GM21737 (cell line): Measurements from ENCODE around the gene IL1B.

Experiments used
- ATAC-seq: cut with Tn5 transposase; IDR thresholded peaks from one replicate; pipeline ENCODE4 v1.9.1; 2021; ENCODE audit warnings: mild to moderate bottlenecking, moderate library complexity; ENCODE audit not compliant: unreplicated experiment

Gene IL1B

DNA sequence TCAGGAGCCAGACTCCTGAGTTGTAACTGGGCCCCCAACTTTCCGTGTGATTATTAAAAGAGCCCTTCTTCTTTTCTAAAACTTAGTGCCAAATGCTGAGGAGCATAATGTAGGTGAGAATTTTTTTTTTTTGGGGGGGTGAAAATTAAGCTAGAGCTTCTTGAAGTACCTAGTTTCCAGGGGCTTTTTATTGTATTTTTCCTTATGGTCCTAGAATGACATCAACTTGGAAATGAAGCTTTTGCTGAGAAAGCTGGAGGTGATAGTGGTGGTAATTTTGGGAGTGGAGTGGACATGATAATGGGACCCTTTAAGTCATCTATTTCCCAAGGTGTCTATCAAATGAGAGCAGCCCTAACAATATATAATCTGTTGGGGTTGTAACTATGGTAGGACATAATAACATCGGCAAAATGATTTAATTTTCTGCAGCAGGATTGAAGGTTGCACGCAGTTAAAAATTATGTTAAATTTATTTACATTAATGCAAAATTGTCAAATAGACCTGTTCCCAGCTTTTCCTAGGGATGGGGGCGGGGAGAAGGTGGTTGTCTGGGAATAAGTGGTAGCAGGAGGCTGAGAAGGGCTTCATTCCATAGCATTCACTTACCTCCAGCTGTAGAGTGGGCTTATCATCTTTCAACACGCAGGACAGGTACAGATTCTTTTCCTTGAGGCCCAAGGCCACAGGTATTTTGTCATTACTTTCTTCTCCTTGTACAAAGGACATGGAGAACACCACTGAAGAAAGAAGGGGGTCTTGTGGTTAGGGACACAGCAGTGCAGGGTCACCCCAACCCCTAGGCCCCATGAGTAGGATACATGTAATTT lies 5.7 kb downstream of the IL1B start:
- ATAC-seq: no peak

DNA sequence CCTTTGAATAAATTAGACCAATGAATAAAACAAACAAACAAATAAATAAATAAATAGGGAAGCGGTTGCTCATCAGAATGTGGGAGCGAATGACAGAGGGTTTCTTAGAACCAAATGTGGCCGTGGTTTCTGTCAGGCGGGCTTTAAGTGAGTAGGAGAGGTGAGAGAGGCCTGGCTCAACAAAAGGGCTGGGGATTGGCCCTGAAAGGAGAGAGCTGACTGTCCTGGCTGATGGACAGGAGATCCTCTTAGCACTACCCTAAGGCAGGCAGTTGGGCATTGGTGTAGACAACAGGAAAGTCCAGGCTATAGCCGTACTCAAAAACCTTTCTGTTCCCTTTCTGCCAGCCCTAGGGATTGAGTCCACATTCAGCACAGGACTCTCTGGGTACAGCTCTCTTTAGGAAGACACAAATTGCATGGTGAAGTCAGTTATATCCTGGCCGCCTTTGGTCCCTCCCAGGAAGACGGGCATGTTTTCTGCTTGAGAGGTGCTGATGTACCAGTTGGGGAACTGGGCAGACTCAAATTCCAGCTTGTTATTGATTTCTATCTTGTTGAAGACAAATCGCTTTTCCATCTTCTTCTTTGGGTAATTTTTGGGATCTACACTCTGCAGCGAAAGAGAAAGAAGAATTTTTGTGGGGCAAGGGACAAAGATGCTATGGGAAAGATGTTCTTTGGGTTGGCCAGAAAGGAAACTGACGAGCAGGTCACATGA lies 6.5 kb downstream of the IL1B start:
- ATAC-seq: no peak

GRCh38 chr2:112829101-112829960 lies 7.2 kb downstream of the IL1B start:
- ATAC-seq: no peak

- no peak for ATAC-seq
Measured at GRCh38 chr2:112828251-112828691, 8.3 kb downstream of the IL1B start.

DNA sequence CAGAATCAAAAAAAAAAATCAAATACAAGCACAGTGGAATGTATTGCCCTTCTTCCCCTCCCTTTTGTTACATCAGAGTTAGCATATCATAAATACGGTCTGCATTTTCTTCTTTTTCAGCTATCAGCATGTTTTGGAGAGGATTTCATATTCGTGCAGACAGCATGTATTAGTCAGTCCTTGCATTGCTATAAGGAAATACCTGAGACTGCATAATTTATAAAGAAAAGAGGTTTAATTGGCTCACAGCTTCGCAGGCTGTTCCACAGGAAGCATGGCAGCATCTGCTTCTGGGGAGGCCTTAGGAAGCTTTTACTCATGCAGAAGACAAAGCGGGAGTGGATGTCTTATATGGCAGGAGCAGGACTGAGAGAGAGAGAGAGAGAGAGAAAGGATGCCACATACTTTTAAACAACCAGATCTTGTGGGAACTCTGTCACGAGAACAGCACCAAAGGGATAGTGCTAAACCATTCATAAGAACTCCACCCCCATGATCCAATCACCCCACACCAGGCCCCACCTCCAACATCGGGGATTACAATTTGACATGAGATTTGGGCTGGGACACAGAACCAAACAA lies 8.9 kb downstream of the IL1B start:
- ATAC-seq: no peak

DNA sequence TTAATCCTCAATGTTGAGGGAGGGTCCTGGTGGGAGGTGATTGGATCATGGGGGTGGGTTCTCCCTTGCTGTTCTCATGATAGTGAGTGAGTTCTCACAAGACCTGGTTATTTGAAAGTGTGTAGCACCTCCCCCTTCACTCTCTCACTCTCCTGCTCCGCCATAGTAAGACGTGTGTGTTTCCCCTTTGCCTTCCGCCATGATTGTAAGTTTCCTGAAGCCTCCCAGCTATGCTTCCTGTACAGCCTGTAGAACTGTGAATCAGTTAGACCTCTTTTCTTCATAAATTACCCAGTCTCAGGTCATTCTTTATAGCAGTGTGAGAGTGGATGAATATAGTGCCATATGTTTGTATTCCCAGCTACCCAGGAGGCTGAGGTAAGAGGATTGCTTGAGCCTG lies 9.6 kb downstream of the IL1B start:
- no peak for ATAC-seq

GRCh38 chr2:112825706-112826105 lies 10.9 kb downstream of the IL1B start:
- no peak for ATAC-seq

DNA sequence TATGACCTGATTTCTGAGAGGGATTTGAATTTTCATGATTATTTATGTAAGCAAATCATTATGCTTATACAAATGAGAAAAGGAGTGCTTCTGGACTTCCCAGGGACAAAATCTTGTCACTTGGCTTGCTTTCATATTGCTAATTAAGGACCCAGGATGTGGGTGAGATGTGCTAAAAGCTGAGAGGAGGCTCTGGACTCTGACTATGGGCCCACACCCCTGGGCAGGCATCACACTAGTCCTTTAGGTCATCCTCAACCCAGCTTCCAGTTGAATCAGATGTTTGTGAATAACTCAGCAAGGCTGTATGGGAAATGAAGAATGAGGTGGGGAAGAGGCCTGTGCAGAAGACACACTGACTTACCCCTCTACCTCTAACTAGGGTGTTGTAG lies 11.9 kb downstream of the IL1B start:
- ATAC-seq: no peak

- ATAC-seq: no peak
Measured at GRCh38 chr2:112821682-112822081, 14.9 kb downstream of the IL1B start.

- ATAC-seq: no peak
Measured at GRCh38 chr2:112821142-112821541, 15.4 kb downstream of the IL1B start.

- ATAC-seq: no peak
Measured at GRCh38 chr2:112820343-112820742, 16.2 kb downstream of the IL1B start.

DNA sequence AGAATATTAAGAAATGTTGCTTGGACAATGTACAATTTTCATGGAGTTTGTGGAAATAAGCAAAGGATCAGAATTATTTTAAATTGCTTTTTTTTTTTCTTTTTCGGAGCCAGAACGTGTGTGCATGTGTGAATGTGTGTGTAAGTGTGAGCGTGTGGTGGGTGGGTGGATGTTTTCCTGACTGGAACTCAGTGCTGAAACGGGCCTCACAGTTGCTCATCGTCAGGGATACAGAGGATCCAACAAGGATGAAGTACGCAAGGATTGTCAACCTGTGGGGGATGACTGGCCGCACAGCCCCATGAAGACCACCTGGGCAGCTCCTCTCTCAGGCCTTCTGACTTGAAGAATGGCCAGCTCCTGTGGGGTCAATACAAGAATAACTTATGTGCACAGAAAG lies 17.5 kb downstream of the IL1B start:
- no peak for ATAC-seq

- no peak for ATAC-seq
Measured at GRCh38 chr2:112818094-112818902, 18.3 kb downstream of the IL1B start.

- no peak for ATAC-seq
Measured at GRCh38 chr2:112817082-112817689, 19.4 kb downstream of the IL1B start.

DNA sequence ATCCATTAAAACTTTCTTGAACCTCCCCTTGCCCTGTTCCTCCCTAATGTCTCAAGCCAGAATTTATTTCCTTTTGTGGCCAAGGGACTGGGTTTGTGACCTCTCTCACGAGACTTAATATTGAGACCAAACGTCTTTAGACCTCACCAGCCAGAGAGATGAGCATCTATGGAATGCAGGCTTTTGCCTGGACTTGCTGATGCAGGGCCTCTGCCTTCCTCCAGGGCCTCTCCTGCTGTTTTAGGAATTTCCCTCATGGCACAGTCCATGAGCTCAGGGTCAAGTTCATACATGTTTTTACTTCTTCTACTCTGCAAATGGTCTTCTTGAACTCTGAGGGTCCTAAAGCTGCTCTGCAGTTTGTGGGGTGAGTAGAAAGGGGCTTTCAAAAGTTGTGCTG lies 22.3 kb downstream of the IL1B start:
- no peak for ATAC-seq

DNA sequence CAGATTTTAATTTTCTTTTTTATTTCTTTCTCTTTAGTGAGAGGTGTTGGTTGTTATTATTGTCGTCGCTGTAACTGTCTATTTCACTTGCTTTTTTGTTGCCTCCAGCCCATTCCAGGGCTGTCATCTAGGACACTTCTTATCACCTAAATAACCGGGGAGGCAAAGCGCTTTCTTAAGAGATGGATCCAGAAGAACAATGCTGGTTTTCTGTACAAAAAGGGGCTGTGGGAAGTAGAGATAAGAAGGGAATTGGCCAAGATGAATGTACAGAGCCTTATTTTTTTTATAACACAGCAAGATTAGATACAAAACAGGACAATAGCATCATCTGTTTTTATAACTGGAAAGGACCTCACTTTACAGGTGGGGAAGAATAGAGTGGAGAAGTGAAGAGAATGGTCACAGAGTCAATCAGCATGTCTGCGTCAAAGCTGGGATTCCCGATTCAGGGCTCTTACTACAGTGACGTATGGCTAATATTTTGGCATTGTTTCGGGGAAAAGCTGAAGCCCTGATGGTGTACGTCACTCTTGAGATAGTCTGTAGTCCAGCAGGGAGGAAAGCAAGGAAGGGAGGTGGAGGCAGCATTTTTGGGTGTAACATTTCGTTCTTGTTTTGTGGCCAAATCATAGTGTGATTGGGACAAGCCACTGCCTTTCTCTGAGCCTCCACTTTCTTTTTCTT lies 23.2 kb downstream of the IL1B start:
- no peak for ATAC-seq

GRCh38 chr2:112812318-112813267 lies 24.0 kb downstream of the IL1B start:
- ATAC-seq: no peak

- ATAC-seq: no peak
Measured at GRCh38 chr2:112811841-112812306, 24.7 kb downstream of the IL1B start.
